EL (cell line): Measurements from ENCODE around the gene TEX261.
A peak's percentile ranks its signal among the peaks of the same experiment; 100 is the strongest.

Experiments
- DNase-seq: peaks from one replicate; pipeline ENCODE4 v3.0.0-alpha.2; 2016

The TEX261 gene

GRCh38 chr2:70956141-70956540 lies 38.5 kb downstream of the TEX261 start:
- DNase-seq: no peak

- no peak for DNase-seq
Observed at GRCh38 chr2:70954886-70955285, 39.8 kb downstream of the TEX261 start.

GRCh38 chr2:70949086-70949485 lies 45.6 kb downstream of the TEX261 start:
- no peak for DNase-seq

GRCh38 chr2:70948337-70949003 lies 46.2 kb downstream of the TEX261 start:
- peak; percentile 80 for DNase-seq

- peak; percentile 73 for DNase-seq
Observed at GRCh38 chr2:70947556-70948184, 47.0 kb downstream of the TEX261 start.

GRCh38 chr2:70946832-70947442 lies 47.7 kb downstream of the TEX261 start:
- DNase-seq: peak; percentile 59

- DNase-seq: no peak
Observed at GRCh38 chr2:70944111-70944690, 50.5 kb downstream of the TEX261 start.

- DNase-seq: no peak
Observed at GRCh38 chr2:70943205-70943871, 51.3 kb downstream of the TEX261 start.

- no peak for DNase-seq
Observed at GRCh38 chr2:70942396-70943204, 52.1 kb downstream of the TEX261 start.

- no peak for DNase-seq
Observed at GRCh38 chr2:70941701-70942100, 53.0 kb downstream of the TEX261 start.

GRCh38 chr2:70941186-70941585 lies 53.5 kb downstream of the TEX261 start:
- DNase-seq: no peak

GRCh38 chr2:70939839-70940580 lies 54.7 kb downstream of the TEX261 start:
- no peak for DNase-seq

- no peak for DNase-seq
Observed at GRCh38 chr2:70939001-70939838, 55.5 kb downstream of the TEX261 start.

- DNase-seq: no peak
Observed at GRCh38 chr2:70938586-70938950, 56.1 kb downstream of the TEX261 start.

GRCh38 chr2:70937866-70938585 lies 56.6 kb downstream of the TEX261 start:
- no peak for DNase-seq

GRCh38 chr2:70936979-70937811 lies 57.5 kb downstream of the TEX261 start:
- DNase-seq: no peak

- DNase-seq: no peak
Observed at GRCh38 chr2:70936165-70936978, 58.3 kb downstream of the TEX261 start.
